Non-pigmented ciliary epithelial cell (primary cell): ENCODE data around the gene DNM3.

Experiments used
- DNase-seq: peaks from one replicate; pipeline ENCODE4 v3.0.0-alpha.2; 2010; ENCODE audit warnings: low read depth

The DNM3 gene

DNA sequence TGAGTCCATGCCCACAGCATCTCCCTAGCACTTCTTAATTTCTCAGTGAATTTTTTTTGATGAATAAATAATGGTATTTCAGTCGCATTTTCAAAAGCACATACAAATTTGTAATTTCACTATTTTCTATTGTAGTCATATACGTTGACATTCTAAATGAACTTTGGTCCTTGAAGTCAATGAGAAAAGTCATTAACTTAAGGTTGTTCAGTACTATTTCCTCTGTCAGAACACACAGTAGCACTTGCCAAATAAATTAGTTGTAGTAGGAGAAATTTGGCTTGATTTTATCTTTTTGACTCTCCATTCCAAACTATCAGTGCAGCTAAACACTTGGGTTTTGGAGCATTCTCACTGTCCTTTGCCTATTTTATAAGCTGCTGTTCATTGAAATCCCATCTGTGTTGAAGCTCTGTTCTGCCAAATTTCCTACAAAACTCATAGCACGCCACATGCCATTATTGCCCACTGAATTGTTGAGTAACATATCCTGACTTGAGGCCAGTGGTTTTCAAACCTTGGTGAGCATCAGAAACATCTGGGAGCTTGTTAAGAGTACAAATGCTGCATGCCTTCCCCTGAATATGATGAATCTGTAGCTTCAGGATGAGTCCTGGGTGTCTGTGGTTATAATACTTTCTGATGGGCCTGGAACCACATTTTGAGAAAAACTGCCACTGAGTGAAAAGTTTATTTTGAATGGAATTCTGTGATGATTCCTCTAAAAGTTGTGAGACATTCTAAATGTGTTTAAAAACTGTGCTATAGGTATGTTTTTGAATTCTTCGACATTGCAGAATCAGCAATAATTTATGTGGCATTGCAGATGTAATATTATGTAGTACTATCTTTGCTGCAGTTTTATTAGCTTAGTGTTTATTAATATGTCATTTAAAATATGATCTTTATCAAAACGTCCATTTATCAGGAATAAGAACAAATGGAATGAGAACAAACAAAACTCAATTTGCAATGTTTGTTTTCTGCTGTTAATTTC lies 78.9 kb downstream of the DNM3 start:
- no peak for DNase-seq

- DNase-seq, result no peak
Measured at GRCh38 chr1:171922999-171923398, 81.7 kb downstream of the DNM3 start.

GRCh38 chr1:171929121-171929520 lies 87.8 kb downstream of the DNM3 start:
- no peak for DNase-seq

- no peak for DNase-seq
Measured at GRCh38 chr1:171931752-171932151, 90.5 kb downstream of the DNM3 start.

DNA sequence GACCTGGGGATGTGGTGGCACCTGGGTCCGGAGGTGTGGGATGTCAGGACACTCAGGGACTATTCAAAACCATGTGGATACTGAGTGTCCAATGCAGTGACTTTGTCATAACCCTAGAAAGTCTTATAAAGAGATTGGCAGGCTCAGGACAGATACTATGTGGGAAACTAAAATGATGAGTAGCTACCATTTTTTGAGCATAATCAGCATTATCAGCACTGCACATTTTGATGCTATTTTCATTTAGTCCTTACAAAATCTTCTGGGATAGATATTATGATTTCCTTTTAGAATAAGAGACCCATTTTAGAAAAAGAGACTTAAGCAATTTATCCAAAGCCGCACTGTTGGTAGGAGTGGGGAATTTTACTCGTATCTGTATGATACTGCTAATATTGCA lies 93.4 kb downstream of the DNM3 start:
- no peak for DNase-seq

DNA sequence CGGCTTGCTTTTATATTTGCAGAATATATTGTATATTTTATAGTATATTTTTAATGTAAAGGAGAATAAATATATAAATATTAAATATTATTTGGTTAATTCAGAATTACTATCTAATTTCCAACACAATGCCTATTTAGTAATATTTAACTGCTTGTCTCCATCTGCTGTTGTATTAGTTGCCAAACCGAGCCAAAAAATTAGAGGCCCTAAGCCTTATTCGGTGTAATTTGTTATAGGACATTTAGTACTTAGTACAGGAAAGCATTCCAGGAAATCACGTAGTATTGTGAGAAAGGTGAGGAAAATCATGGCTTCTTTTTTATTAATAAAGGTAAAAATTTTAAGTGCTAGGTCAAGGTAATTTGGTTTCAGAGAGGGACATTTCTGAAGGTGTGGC lies 93.8 kb downstream of the DNM3 start:
- no peak for DNase-seq

- no peak for DNase-seq
Measured at GRCh38 chr1:171935664-171936063, 94.4 kb downstream of the DNM3 start.

DNA sequence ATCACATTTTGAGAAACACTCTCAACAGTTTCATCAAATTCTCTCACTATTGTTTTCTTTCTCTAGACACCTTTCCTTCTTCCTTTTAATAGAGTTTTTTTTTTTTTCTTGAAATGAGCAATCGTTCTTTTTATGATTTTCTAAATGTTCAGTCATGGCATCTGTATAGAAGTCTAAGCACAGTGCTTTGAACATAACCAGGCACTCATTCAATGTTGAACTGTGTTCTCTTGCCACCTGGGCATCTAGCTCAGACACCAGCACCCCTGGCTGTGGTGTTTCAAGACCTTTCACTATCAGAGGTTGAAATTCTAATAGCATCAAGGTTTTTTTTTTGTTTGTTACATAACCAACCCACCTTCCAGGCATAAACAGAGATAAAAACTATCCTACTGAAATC lies 96.6 kb downstream of the DNM3 start:
- DNase-seq, result no peak

- DNase-seq, result no peak
Measured at GRCh38 chr1:171939740-171940139, 98.4 kb downstream of the DNM3 start.

- no peak for DNase-seq
Measured at GRCh38 chr1:171940368-171940767, 99.1 kb downstream of the DNM3 start.

- no peak for DNase-seq
Measured at GRCh38 chr1:171941920-171942319, 100.6 kb downstream of the DNM3 start.

- no peak for DNase-seq
Measured at GRCh38 chr1:171943973-171944561, 102.8 kb downstream of the DNM3 start.

DNA sequence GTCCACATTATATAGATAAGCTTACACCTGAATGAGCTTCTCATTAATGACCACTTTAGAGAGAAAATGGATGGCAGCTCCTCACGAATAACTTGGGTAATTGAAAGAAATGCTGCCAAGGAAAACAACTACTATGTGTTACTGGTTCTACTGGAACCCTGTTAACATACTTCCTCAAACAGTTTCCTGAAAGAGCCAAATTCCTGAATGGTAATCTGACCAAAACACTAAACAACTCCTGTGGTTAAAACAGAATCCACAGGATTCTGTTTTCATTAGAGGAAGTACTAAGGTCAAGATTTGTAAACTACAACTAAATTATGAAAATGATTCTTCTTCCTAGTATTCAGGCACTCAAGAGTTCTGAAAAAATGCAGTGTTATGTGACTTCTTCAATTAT lies 107.2 kb downstream of the DNM3 start:
- peak; percentile 15 for DNase-seq

DNA sequence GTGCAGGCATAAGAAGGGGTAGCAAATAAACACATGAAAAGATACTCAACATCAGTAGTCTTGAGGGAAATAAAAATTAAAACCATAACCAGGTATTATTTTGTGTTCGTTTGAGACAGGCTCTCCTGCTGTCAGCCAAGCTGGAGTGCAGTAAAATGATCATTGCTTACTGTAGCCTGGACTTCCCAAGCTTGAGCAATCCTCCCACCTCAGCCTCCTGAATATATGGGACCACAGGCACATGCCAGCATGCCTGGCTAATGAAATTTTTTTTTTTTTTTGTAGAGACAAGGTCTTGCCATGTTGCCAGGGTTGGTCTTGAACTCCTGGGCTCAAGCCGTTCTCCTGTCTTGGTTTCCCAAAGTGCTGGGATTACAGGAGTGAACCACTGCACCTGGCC lies 108.0 kb downstream of the DNM3 start:
- DNase-seq, result no peak

- no peak for DNase-seq
Measured at GRCh38 chr1:171953835-171954234, 112.5 kb downstream of the DNM3 start.

DNA sequence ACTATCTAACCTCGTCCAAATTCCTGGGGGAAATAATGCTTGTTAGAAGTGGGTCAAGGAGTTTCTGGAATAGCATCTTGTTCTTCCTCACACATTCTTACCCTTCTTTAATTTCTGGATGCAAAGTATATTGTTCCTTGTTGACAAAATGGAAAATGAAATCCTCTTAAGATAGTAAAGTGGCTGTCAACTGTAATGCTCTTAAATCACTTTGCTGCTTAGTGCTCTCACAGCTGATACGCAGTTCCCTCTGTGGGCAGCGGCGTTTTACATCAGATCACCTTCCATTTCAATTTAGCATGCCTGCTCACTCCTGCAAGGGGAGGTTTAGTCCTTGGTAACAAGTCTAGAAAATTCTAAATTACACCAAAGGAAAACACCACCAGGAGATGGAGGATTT lies 113.1 kb downstream of the DNM3 start:
- no peak for DNase-seq

DNA sequence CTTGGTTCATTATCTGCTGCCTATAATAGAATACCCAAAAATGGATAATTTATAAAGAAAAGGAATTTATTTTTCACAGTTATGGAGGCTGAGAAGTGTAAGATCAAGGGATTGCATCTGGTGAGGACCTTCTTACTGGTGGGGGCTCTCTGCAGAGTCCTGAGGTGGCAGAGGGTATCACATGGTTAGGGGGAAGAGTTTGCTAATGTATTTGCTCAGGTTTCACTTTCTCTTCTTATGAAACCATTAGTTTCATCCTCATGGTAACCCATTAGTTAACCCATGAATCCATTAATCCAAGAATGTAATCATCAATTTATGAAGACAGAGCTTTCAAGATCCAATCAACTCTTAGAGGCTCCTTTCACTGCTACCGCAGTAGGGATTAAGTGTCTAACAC lies 120.6 kb downstream of the DNM3 start:
- DNase-seq, result no peak

DNA sequence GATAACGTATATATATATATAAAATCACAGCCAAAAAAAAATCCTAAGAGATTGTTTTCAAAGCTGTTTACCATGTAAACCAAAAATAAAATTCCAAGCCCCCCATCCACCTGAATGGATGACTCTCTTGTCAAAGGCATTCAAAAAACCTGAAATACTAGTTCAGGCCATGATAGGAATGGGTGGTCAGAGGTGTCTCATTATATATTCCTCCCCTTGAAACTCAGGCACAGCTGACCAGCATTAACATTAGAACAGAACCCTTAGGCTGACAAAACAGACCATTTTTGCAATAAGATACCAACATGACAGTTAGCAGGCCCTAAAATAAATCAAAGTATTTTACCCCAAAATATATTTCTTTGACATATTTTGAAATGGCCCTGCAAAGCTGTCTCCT lies 122.5 kb downstream of the DNM3 start:
- no peak for DNase-seq

DNA sequence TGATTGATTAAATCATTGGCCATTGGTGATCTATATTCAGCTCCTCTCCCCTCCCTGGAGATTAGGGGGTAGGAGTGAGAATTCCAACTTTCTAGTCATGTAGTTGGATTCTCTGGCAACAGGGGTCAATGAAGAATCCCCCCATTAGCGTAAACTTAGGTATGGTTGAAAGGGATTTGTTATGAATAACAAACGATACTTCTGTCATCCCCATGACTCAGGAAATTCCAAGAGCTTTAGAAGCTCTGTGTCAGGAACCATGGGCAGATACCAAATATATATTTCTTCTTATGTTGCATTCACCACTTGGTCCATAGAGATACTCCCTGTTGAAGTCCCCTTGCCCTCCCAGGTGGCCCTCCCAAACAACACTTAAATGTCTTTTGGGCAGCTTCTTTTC lies 124.5 kb downstream of the DNM3 start:
- peak; percentile 13 for DNase-seq

- DNase-seq, result no peak
Measured at GRCh38 chr1:171966426-171967220, 125.3 kb downstream of the DNM3 start.

GRCh38 chr1:171969226-171969625 lies 127.9 kb downstream of the DNM3 start:
- DNase-seq, result no peak

DNA sequence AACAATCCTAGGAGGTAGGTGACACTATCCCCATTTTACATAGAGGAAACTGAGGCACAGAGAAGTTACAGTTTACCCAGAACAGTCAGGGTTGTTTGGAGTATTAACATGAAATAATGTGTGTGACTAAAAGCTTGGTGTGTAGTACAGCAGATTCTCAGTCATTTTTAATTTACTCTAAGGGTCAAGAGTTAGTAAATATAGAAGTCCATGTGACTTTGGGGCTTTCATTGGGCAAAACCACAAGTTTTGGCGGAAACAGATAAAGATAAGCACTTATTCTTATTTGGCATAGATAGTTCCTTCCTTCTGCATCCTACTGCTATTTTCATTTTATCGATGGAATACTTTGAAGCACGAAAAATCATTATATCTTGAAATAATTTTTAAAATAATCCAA lies 128.5 kb downstream of the DNM3 start:
- no peak for DNase-seq

DNA sequence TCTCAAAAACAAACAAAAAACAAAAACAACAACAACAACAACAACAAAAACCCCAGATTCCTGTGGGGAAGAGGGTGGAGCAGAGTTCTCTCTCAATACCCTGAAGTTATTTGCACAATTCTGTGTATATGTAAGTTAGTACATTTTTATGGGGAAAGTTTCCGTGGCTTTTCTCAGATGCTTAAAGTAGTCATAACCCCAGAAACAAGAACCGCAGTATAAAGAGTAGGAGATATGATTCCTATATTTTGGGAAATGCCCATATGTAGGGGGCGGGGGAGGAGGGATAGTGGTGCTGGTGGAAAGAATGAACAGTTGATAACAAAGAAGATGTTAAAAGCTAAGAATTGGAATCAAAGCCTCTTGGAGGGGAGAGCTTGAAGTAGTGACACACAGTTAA lies 131.5 kb downstream of the DNM3 start:
- DNase-seq, result no peak
